BLaER1 (cell line): ENCODE measurements around the gene MAP9.
"Not testable (repeated sequence)": the region's sequence is repeated elsewhere in the genome, so short reads cannot be mapped to it uniquely, and the experiment has no call there.

Experiments used
- H3K27ac ChIP-seq: shearing (Covaris generic); formaldehyde crosslinking; 2 replicates; pipeline ENCODE4 v1.8.1; 2022
- H3K27me3 ChIP-seq: shearing (Covaris generic); formaldehyde crosslinking; 2 replicates; pipeline ENCODE4 v1.8.1; 2022
- H3K36me3 ChIP-seq: shearing (Covaris generic); formaldehyde crosslinking; 2 replicates; pipeline ENCODE4 v1.8.1; 2022
- H3K4me1 ChIP-seq: shearing (Covaris generic); formaldehyde crosslinking; 2 replicates; pipeline ENCODE4 v1.8.1; 2022
- H3K4me2 ChIP-seq: shearing (Covaris generic); formaldehyde crosslinking; 2 replicates; pipeline ENCODE4 v1.8.1; 2022
- H3K4me3 ChIP-seq: shearing (Covaris generic); formaldehyde crosslinking; 2 replicates; pipeline ENCODE4 v1.8.1; 2022
- H3K9ac ChIP-seq: shearing (Covaris generic); formaldehyde crosslinking; 2 replicates; pipeline ENCODE4 v1.8.1; 2022
- H3K9me3 ChIP-seq: shearing (Covaris generic); formaldehyde crosslinking; 2 replicates; pipeline ENCODE4 v1.8.1; 2022
- H4K20me1 ChIP-seq: shearing (Covaris generic); formaldehyde crosslinking; 2 replicates; pipeline ENCODE4 v1.8.1; 2022
- Cebpa-rat ChIP-seq: shearing (Covaris generic); IDR thresholded peaks from 2 replicates; pipeline ENCODE4 v1.8.1; 2022

Gene MAP9

GRCh38 chr4:155367608-155368007 lies 9.2 kb downstream of the MAP9 start:
- no peak for TF ChIP-seq Cebpa-rat
- H4K20me1 ChIP-seq: no peaks in the 10 kb centered on the region

GRCh38 chr4:155353923-155354540 lies 22.7 kb downstream of the MAP9 start:
- TF ChIP-seq Cebpa-rat: no peak
- Histone ChIP-seq H3K36me3 (no peaks in the 10 kb centered on the region), H3K27me3 (no peaks in the 10 kb centered on the region), H3K4me3 (no peak overlapping the region), H3K4me2 (no peak overlapping the region), H3K27ac (no peak overlapping the region), H3K9me3 (no peaks in the 10 kb centered on the region), H3K9ac (no peak overlapping the region), H4K20me1 (no peaks in the 10 kb centered on the region), H3K4me1 (no peaks in the 10 kb centered on the region)

More at GRCh38 chr4:155367608-155368007, 9.2 kb downstream of the MAP9 start:
- no peak overlapping the region for H3K27ac ChIP-seq
- H3K4me1 ChIP-seq: no peaks in the 10 kb centered on the region
- H3K9me3 ChIP-seq: no peaks in the 10 kb centered on the region
- H3K9ac ChIP-seq: no peak overlapping the region
- no peaks in the 10 kb centered on the region for H3K27me3 ChIP-seq
- H3K36me3 ChIP-seq: no peaks in the 10 kb centered on the region
- no peak overlapping the region for H3K4me3 ChIP-seq
- H3K4me2 ChIP-seq: no peak overlapping the region

- Histone ChIP-seq H3K27ac (no peak overlapping the region), H3K36me3 (no peaks in the 10 kb centered on the region), H3K9me3 (peaks cover 12% of the 10 kb centered on the region), H3K4me3 (no peak overlapping the region), H3K4me2 (no peak overlapping the region), H3K4me1 (no peaks in the 10 kb centered on the region), H4K20me1 (no peaks in the 10 kb centered on the region), H3K9ac (no peak overlapping the region), H3K27me3 (no peaks in the 10 kb centered on the region)
- no peak for TF ChIP-seq Cebpa-rat
Observed at GRCh38 chr4:155342142-155342541, 34.6 kb downstream of the MAP9 start.

- Histone ChIP-seq H3K4me2 (no peak overlapping the region), H3K36me3 (no peaks in the 10 kb centered on the region), H3K4me1 (no peaks in the 10 kb centered on the region), H3K27me3 (no peaks in the 10 kb centered on the region), H3K4me3 (no peak overlapping the region), H3K9ac (no peak overlapping the region), H4K20me1 (no peaks in the 10 kb centered on the region), H3K27ac (no peak overlapping the region), H3K9me3 (peaks cover 12% of the 10 kb centered on the region)
- no peak for TF ChIP-seq Cebpa-rat
Observed at GRCh38 chr4:155339999-155340398, 36.8 kb downstream of the MAP9 start.

- H3K36me3 ChIP-seq: no peaks in the 10 kb centered on the region
- H4K20me1 ChIP-seq: no peaks in the 10 kb centered on the region
- no peak overlapping the region for H3K9ac ChIP-seq
Observed at GRCh38 chr4:155339588-155339987, 37.2 kb downstream of the MAP9 start.

GRCh38 chr4:155338196-155338595 lies 38.6 kb downstream of the MAP9 start:
- Histone ChIP-seq H3K27me3 (no peaks in the 10 kb centered on the region), H3K27ac (no peak overlapping the region), H3K36me3 (no peaks in the 10 kb centered on the region), H3K9me3 (peaks cover 12% of the 10 kb centered on the region), H3K9ac (no peak overlapping the region), H3K4me2 (no peak overlapping the region), H3K4me1 (no peaks in the 10 kb centered on the region), H4K20me1 (no peaks in the 10 kb centered on the region), H3K4me3 (no peak overlapping the region)
- no peak for TF ChIP-seq Cebpa-rat

More at GRCh38 chr4:155339588-155339987, 37.2 kb downstream of the MAP9 start:
- H3K4me2 ChIP-seq: no peak overlapping the region
- no peaks in the 10 kb centered on the region for H3K27me3 ChIP-seq
- no peak for TF ChIP-seq Cebpa-rat
- no peaks in the 10 kb centered on the region for H3K4me1 ChIP-seq
- no peak overlapping the region for H3K4me3 ChIP-seq
- peaks cover 12% of the 10 kb centered on the region for H3K9me3 ChIP-seq
- no peak overlapping the region for H3K27ac ChIP-seq

- Histone ChIP-seq H3K27me3 (no peaks in the 10 kb centered on the region), H3K4me1 (no peaks in the 10 kb centered on the region), H3K4me3 (no peak overlapping the region), H3K27ac (no peak overlapping the region), H3K9ac (no peak overlapping the region), H3K9me3 (peaks cover 12% of the 10 kb centered on the region), H3K4me2 (no peak overlapping the region), H3K36me3 (no peaks in the 10 kb centered on the region), H4K20me1 (no peaks in the 10 kb centered on the region)
- TF ChIP-seq Cebpa-rat: no peak
Observed at GRCh38 chr4:155336242-155336641, 40.5 kb downstream of the MAP9 start.

GRCh38 chr4:155331478-155331877 lies 45.3 kb downstream of the MAP9 start:
- no peaks in the 10 kb centered on the region for H3K4me1 ChIP-seq
- H3K27me3 ChIP-seq: no peaks in the 10 kb centered on the region
- no peak overlapping the region for H3K4me2 ChIP-seq
- no peaks in the 10 kb centered on the region for H3K9me3 ChIP-seq
- TF ChIP-seq Cebpa-rat: no peak
- H4K20me1 ChIP-seq: no peaks in the 10 kb centered on the region
- H3K36me3 ChIP-seq: no peaks in the 10 kb centered on the region
- H3K27ac ChIP-seq: no peak overlapping the region
- no peak overlapping the region for H3K9ac ChIP-seq
- H3K4me3 ChIP-seq: no peak overlapping the region

- Histone ChIP-seq H3K9ac (no peak overlapping the region), H3K27ac (no peak overlapping the region), H3K4me3 (no peak overlapping the region), H3K4me2 (no peak overlapping the region), H4K20me1 (no peaks in the 10 kb centered on the region), H3K27me3 (no peaks in the 10 kb centered on the region), H3K36me3 (no peaks in the 10 kb centered on the region), H3K9me3 (no peaks in the 10 kb centered on the region), H3K4me1 (no peaks in the 10 kb centered on the region)
- TF ChIP-seq Cebpa-rat: no peak
Observed at GRCh38 chr4:155322782-155323181, 54.0 kb downstream of the MAP9 start.

GRCh38 chr4:155321006-155321405 lies 55.8 kb downstream of the MAP9 start:
- Histone ChIP-seq H3K4me2 (no peak overlapping the region), H3K36me3 (no peaks in the 10 kb centered on the region), H3K9ac (no peak overlapping the region), H3K27ac (no peak overlapping the region), H3K9me3 (no peaks in the 10 kb centered on the region), H3K4me3 (no peak overlapping the region), H3K27me3 (no peaks in the 10 kb centered on the region), H4K20me1 (no peaks in the 10 kb centered on the region), H3K4me1 (no peaks in the 10 kb centered on the region)
- no peak for TF ChIP-seq Cebpa-rat

GRCh38 chr4:155319516-155319915 lies 57.2 kb downstream of the MAP9 start:
- Histone ChIP-seq H3K4me1 (no peaks in the 10 kb centered on the region), H3K9ac (no peak overlapping the region), H3K4me2 (no peak overlapping the region), H3K27ac (no peak overlapping the region), H3K9me3 (peaks cover 9% of the 10 kb centered on the region), H4K20me1 (no peaks in the 10 kb centered on the region), H3K27me3 (no peaks in the 10 kb centered on the region), H3K36me3 (no peaks in the 10 kb centered on the region), H3K4me3 (no peak overlapping the region)
- TF ChIP-seq Cebpa-rat: no peak

- not testable (repeated sequence) for H3K4me3 ChIP-seq, H3K36me3 ChIP-seq, H3K4me1 ChIP-seq, H3K4me2 ChIP-seq, H3K27me3 ChIP-seq, H4K20me1 ChIP-seq, H3K9ac ChIP-seq, H3K27ac ChIP-seq
- peaks cover 10% of the 10 kb centered on the region for H3K9me3 ChIP-seq
Observed at GRCh38 chr4:155312027-155312426, 64.7 kb downstream of the MAP9 start.
